Glutamatergic neuron (in vitro differentiated cells): ENCODE results near the gene GNPAT. TPM values are rescaled to one million over a fixed set of nuclear protein-coding genes. Genes with fewer than 3 reads are reported as not detected.
A peak's percentile ranks its signal among the peaks of the same experiment; 100 is the strongest.

ENCODE experiments used
- DNase-seq: peaks from one replicate; pipeline ENCODE4 v3.0.0; 2022
- H3K27ac Mint-ChIP-seq: one replicate; pipeline ENCODE4 v1.8.0; 2020; ENCODE audit warnings: mild to moderate bottlenecking, mixed read lengths, inconsistent platforms; ENCODE audit not compliant: unreplicated experiment
- H3K27me3 Mint-ChIP-seq: one replicate; pipeline ENCODE4 v1.8.0; 2020; ENCODE audit warnings: mild to moderate bottlenecking, moderate library complexity, mixed read lengths, inconsistent platforms; ENCODE audit not compliant: unreplicated experiment
- H3K36me3 Mint-ChIP-seq: one replicate; pipeline ENCODE4 v1.8.0; 2020; ENCODE audit warnings: mild to moderate bottlenecking, mixed read lengths, inconsistent platforms; ENCODE audit not compliant: unreplicated experiment
- H3K4me1 Mint-ChIP-seq: one replicate; pipeline ENCODE4 v1.8.0; 2020; ENCODE audit warnings: mild to moderate bottlenecking, low read depth, mixed read lengths, inconsistent platforms; ENCODE audit not compliant: unreplicated experiment
- H3K4me3 Mint-ChIP-seq: one replicate; pipeline ENCODE4 v1.8.0; 2020; ENCODE audit warnings: mild to moderate bottlenecking, mixed read lengths, inconsistent platforms; ENCODE audit not compliant: unreplicated experiment
- H3K9me3 Mint-ChIP-seq: one replicate; pipeline ENCODE4 v1.8.0; 2020; ENCODE audit warnings: mild to moderate bottlenecking, moderate library complexity, mixed read lengths, inconsistent platforms; ENCODE audit not compliant: unreplicated experiment
- total RNA-seq: library from RNA; stranded (reverse); fragmentation: NEBNext Ultra II Directional; extraction: Animal tissue kit (Norgen Biotek cat#: 25700); gene quantifications from one replicate; pipeline ENCODE4 v1.2.1, GENCODE V29; 2021; ENCODE audit not compliant: unreplicated experiment
- TF ChIP-seq, protein P1 (sequence below): fragments of 200-600 bp; sonication (generic); IDR thresholded peaks from one replicate; pipeline ENCODE4 v1.5.0; 2021; ENCODE audit not compliant: partially characterized antibody, unreplicated experiment

Gene GNPAT
- total RNA-seq, 1 donor from 2014 or later, result 53.9 TPM

- TF ChIP-seq, protein P1, sequence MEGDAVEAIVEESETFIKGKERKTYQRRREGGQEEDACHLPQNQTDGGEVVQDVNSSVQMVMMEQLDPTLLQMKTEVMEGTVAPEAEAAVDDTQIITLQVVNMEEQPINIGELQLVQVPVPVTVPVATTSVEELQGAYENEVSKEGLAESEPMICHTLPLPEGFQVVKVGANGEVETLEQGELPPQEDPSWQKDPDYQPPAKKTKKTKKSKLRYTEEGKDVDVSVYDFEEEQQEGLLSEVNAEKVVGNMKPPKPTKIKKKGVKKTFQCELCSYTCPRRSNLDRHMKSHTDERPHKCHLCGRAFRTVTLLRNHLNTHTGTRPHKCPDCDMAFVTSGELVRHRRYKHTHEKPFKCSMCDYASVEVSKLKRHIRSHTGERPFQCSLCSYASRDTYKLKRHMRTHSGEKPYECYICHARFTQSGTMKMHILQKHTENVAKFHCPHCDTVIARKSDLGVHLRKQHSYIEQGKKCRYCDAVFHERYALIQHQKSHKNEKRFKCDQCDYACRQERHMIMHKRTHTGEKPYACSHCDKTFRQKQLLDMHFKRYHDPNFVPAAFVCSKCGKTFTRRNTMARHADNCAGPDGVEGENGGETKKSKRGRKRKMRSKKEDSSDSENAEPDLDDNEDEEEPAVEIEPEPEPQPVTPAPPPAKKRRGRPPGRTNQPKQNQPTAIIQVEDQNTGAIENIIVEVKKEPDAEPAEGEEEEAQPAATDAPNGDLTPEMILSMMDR, result no peak
- Mint-ChIP-seq H3K4me3 (peak overlapping the region; percentile 99), H3K36me3 (no peaks in the 10 kb centered on the region), H3K27me3 (no peaks in the 10 kb centered on the region), H3K4me1 (peaks cover 4% of the 10 kb centered on the region), H3K9me3 (no peaks in the 10 kb centered on the region), H3K27ac (peak overlapping the region; percentile 83)
- no peak for DNase-seq
Observed at GRCh38 chr1:231241750-231242149, 738 bp downstream of the GNPAT start.

DNA sequence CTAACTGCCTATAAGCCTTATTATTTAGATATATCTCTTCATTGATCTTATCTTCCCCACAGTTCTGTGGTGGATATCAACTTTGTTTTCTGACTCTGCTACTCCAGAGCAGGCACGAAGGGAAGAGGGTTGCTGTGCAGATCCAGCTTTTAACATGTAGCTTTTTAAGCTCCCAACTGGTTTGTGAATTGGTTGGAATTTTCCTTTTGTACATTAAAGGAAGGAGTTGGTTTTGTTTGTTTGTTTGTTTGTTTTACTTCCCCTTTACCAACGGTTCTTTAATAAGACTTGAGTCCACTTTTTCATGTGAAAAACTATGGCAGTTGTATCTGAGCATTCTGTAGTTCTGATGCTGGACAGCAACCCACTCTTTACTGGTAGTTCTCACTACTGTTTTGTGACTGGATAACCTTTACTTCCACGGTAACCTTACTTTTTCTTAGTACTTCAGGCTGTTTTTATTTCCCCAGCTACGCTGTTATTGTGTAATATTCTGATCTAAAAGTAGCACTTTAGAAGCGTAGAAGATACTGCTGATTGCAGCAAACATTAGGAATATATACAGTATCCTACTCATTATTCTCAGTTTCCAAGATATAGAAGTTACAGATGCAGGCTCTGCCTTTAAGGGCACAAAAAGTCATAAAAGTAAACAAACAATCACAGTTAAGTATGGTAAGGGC, 1.6 kb downstream of the GNPAT start:
- H3K4me1 Mint-ChIP-seq, result peaks cover 4% of the 10 kb centered on the region
- H3K9me3 Mint-ChIP-seq, result no peaks in the 10 kb centered on the region
- H3K27me3 Mint-ChIP-seq, result no peaks in the 10 kb centered on the region
- DNase-seq, result no peak
- TF ChIP-seq, protein P1, result no peak
- peak overlapping the region; percentile 99 for H3K4me3 Mint-ChIP-seq
- no peak overlapping the region for H3K27ac Mint-ChIP-seq
- no peaks in the 10 kb centered on the region for H3K36me3 Mint-ChIP-seq

GRCh38 chr1:231248778-231249177, 7.8 kb downstream of the GNPAT start:
- TF ChIP-seq, protein P1, result no peak
- Mint-ChIP-seq H3K9me3 (no peaks in the 10 kb centered on the region), H3K27ac (no peak overlapping the region), H3K27me3 (peaks cover 2% of the 10 kb centered on the region), H3K4me1 (no peaks in the 10 kb centered on the region), H3K4me3 (no peak overlapping the region), H3K36me3 (no peaks in the 10 kb centered on the region)
- no peak for DNase-seq

DNA sequence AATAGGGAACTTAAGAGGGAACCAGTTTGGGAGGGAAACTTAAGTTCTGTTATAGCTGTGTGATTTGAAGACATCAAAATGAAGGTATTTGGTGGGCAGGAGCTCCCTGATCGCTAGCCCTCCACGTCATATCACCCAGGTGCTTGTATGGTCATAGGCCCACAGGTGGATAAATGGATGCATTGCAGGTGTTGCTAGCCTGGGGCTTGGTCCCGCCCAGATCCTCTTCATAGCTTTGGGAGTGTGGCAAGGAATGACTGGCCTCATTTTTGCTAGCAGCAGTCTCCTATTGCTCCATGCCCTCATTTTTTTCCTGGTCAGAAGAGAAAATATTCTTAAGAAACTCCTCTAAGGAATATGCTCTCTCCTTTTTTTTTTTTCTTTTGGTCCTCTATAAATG, 11.3 kb downstream of the GNPAT start:
- H3K9me3 Mint-ChIP-seq, result no peaks in the 10 kb centered on the region
- no peak for DNase-seq
- no peaks in the 10 kb centered on the region for H3K4me1 Mint-ChIP-seq
- peaks cover 3% of the 10 kb centered on the region for H3K27me3 Mint-ChIP-seq
- H3K36me3 Mint-ChIP-seq, result peaks cover 3% of the 10 kb centered on the region
- H3K27ac Mint-ChIP-seq, result no peak overlapping the region
- H3K4me3 Mint-ChIP-seq, result no peak overlapping the region
- TF ChIP-seq, protein P1, result no peak

DNA sequence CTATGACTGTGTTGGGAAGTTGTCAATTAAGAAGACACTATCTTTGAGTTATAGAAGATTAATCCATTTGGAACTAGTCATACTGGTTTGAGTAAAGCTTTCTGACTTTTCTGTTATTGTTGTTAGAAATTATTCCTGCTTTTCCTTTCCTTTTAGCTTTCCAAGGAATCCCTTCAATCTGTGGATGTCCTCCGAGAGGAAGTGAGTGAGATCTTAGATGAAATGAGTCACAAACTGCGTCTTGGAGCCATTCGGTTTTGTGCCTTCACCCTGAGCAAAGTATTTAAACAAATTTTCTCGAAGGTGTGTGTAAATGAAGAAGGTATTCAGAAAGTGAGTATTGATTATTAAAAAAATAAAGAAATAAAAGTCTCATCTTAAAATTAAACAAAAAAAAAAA, 19.3 kb downstream of the GNPAT start:
- H3K27ac Mint-ChIP-seq, result no peak overlapping the region
- peaks cover 9% of the 10 kb centered on the region for H3K36me3 Mint-ChIP-seq
- DNase-seq, result no peak
- H3K27me3 Mint-ChIP-seq, result no peaks in the 10 kb centered on the region
- TF ChIP-seq, protein P1, result no peak
- H3K9me3 Mint-ChIP-seq, result no peaks in the 10 kb centered on the region
- peaks cover 3% of the 10 kb centered on the region for H3K4me1 Mint-ChIP-seq
- H3K4me3 Mint-ChIP-seq, result no peak overlapping the region
